Measurements from ENCODE around the gene FAM171A1.

DNA sequence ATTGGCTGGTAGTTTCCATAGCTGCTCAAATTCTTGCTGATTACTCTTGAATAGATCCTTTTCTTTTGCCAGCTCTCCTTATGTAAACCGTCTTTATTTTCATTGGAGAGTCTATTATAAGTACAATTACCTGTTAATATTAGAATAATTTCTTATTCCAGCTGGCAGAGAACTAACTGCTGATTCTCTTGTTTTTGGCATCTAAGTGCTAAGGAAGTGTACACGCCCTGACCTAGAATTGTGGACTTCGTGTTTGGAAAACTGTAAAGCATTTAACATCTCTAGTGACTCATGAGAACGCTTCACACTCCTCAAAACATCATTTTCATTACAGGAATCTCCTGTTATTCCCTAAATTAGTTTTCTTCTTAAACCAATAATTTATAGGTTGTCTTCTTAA is 39.9 kb upstream of the FAM171A1 start:
- TF ChIP-seq, protein P1, sequence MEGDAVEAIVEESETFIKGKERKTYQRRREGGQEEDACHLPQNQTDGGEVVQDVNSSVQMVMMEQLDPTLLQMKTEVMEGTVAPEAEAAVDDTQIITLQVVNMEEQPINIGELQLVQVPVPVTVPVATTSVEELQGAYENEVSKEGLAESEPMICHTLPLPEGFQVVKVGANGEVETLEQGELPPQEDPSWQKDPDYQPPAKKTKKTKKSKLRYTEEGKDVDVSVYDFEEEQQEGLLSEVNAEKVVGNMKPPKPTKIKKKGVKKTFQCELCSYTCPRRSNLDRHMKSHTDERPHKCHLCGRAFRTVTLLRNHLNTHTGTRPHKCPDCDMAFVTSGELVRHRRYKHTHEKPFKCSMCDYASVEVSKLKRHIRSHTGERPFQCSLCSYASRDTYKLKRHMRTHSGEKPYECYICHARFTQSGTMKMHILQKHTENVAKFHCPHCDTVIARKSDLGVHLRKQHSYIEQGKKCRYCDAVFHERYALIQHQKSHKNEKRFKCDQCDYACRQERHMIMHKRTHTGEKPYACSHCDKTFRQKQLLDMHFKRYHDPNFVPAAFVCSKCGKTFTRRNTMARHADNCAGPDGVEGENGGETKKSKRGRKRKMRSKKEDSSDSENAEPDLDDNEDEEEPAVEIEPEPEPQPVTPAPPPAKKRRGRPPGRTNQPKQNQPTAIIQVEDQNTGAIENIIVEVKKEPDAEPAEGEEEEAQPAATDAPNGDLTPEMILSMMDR (IDR thresholded peaks at IDR 0.05): no peak
- no peak for TF ChIP-seq ZFX (IDR thresholded peaks at IDR 0.05; ENCODE audit: borderline replicate concordance)
